ENCODE results near the gene BCAS3.

- TF ChIP-seq CTCF (IDR thresholded peaks at IDR 0.05) (no peak), POLR2A (IDR thresholded peaks at IDR 0.05) (no peak)
Observed at GRCh38 chr17:61369751-61370150, 692.1 kb downstream of the BCAS3 start.

All from body of pancreas (tissue), 4 donors.